ENCODE data around the gene ATF6.
"Not testable (repeated sequence)": the region's sequence is repeated elsewhere in the genome, so short reads cannot be mapped to it uniquely, and the experiment has no call there.

The ATF6 gene, protein sequence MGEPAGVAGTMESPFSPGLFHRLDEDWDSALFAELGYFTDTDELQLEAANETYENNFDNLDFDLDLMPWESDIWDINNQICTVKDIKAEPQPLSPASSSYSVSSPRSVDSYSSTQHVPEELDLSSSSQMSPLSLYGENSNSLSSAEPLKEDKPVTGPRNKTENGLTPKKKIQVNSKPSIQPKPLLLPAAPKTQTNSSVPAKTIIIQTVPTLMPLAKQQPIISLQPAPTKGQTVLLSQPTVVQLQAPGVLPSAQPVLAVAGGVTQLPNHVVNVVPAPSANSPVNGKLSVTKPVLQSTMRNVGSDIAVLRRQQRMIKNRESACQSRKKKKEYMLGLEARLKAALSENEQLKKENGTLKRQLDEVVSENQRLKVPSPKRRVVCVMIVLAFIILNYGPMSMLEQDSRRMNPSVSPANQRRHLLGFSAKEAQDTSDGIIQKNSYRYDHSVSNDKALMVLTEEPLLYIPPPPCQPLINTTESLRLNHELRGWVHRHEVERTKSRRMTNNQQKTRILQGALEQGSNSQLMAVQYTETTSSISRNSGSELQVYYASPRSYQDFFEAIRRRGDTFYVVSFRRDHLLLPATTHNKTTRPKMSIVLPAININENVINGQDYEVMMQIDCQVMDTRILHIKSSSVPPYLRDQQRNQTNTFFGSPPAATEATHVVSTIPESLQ
- 91.6 to 133 (median 114) reads per million in 4 donors for total RNA-seq

DNA sequence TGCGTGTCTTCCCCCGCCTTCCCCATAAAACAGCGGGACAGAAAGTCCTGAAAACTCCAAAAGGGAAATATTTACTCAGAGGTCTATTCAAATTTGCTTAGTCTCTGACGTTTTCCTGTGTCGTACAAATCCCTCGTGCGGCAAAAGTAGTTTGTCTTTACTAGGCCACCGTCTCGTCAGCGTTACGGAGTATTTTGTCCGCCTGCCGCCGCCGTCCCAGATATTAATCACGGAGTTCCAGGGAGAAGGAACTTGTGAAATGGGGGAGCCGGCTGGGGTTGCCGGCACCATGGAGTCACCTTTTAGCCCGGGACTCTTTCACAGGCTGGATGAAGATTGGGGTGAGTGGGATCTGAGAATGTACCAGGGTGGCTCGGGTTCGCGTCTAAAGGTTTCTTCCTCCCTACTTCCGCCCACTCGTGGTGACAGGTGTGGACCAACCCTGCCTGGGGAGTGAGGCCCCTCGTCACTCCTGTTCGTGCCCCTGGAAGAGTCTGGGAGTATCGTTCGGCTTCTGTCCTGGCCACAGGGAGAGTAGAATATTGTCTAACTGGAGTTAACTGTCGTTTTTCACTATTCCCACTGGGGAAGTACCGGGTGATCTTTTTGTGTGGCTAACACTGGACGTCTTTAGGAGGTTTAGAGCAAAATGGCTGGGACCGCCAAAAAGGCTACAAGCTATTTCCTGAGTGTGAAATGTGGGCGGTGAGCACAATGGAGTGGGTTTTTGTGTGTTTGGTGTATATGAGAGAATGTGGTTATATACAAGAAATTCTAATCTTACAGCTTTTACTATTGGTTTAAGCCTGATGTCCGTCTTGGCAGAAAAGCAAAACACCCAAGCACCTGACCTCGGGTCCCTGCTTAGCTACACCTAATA is at the start of gene ATF6:
ATF6 (plus strand) TSS at position 219 of the 880 bp plus-strand sequence; CDS start at position 260, 41 bp downstream.
- DNase-seq: peak; percentile 52 to 85 (median 66)

DNA sequence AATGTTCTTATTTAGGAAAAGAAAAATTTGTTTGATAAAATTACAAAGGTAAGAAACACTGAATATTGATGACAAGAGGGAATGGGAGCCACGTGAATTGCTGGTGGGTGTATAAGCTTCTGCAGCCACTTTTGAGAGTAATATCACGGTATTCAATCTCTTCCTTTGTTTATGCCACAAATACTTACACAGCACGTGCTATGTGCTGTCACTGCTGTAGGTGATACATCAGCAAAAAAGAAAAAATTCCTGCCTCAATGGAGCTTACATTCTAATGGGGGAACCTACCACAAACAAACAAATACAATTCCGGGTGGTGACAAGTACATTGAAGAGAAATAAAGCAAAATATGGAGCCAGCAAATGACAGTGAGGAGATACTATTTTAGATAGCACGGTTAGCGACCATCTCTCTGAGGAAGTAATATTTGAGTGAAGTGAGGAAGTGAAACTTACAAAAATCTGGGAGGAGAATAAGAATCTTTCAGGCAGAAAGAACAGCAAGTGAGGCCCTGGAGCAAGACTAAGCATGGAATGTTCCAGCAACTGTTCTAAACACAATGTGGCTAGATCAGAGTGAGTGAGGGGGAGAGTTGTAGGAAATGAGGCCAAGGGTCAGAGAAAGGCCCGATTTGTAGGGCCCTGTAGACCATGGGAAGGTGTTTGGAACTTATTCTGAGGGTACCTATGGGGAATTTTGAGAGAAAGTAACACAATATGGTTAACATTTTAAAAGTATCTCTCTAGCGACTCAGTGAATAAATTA is 47.4 kb upstream of the ATF6 start:
- no peak for DNase-seq

DNA sequence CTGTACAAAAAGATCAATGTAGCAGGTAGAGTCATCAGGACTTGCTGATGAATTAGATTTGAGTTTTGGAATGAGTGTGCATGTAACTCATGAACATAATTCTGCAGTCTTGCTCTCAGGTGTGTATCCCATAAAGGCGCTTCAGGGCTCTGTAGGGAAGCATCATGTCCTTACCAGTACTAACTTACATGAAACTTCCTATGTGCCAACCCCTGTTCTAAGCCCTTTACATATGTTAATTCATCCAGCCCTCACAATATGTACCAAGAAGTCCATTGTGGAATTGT is 46.9 kb upstream of the ATF6 start:
- no peak for DNase-seq

DNA sequence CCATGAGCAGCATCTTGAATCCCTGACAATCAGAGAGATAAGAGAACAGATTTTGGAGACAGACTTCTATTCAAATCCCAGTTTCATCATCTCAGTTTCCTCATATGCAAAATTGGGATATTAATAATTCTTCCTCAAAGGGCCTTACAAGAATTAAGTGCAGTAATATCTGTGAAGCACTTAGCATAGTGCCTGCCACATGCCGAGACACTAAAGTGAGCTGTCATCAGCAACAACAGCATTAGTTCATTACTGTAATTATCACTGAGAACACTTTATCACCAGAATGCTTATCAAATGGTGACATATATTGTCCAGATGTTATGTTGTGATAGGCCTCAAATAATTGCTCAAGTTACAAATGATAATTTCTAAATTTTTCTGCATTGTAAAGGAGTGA is 45.7 kb upstream of the ATF6 start:
- DNase-seq: no peak

DNA sequence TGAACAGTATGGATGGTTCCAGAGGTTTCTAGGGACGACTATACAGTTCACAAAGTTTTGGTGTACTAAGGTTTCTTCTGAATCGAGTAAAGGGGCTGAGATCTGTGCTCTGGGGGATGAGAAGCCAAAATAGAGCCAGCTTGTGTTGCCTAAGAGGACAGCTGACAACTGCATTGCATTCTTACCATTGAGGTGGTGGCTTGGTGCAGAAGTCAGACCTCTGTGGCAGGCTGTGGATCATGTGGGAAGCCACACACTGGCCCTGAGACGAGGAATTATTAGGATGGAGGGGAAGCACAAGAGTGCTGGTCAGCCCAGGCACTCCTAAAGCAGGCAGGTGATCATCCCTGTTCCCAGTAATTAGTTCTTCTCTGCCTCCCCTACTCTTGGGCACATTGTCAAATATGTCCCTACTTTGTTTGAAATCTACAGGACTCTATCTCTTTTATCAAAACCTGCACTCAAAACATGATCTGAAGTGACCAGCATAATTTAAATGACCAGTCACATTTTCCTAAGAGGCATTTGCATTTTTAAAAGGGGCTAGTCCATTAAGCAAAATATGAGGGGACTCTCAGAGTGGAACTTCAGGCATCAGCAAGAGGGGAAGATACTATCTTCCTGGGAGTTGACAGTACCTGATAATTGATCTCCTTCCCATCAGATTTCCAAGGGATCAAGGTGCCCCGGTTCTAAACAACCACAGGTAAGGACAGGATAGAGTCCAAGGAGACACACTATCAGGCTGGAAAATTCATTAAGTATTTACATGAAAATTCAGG is 45.0 kb upstream of the ATF6 start, which contains the start of gene FCRLB:
FCRLB (plus strand) TSS at position 589 of the 782 bp plus-strand sequence. CDS start 1,129 bp downstream, outside the sequence.
- DNase-seq: no peak

DNA sequence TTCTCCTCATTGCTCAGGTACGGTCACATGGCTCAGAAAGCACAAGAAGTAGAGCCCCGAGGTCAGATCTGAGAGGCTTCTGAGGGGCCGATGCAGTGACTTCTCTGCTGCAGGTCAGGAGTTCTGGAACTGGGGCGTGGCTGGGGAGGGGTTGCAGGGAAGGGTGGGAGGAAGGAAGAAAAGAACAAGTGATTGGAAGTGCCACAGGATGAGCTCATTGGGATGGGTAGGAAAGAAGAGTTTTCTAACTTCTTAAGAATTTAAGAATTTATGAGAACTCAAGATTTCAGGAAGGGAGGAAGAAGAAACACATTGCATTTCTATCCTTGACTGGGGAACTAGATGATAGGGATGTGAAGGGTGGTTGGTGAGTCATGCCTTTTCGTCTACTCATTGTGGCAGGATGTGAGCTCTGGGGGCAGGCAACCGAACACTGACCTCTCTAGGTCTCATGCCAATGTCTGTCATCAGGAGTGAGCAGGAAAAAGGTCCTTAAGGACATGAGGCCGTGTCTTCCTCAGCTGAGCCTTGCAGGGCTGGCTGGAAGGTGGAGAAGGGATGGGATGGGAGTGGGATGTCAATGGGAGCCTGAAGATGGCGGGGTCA is 44.3 kb upstream of the ATF6 start:
- no peak for DNase-seq

DNA sequence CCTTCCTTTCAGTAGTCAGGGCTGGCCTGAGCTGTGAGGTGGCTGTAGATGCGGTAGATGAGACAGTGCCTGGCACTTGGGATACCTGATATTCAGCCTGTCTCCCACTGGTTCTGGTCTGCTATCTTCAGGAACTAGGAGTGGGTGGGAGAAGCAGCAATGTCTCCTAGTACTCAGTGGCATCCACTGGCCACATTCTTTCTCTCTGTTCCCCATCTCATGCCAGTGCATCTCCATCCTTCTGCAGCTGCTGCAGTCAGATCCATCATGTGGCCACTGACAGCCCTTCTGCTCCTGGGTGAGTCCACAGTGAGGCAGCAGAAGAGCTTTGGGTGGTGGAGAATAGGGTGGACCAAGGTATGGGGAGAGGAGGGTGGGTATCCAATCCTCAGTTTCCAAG is 43.7 kb upstream of the ATF6 start:
- DNase-seq: no peak

DNA sequence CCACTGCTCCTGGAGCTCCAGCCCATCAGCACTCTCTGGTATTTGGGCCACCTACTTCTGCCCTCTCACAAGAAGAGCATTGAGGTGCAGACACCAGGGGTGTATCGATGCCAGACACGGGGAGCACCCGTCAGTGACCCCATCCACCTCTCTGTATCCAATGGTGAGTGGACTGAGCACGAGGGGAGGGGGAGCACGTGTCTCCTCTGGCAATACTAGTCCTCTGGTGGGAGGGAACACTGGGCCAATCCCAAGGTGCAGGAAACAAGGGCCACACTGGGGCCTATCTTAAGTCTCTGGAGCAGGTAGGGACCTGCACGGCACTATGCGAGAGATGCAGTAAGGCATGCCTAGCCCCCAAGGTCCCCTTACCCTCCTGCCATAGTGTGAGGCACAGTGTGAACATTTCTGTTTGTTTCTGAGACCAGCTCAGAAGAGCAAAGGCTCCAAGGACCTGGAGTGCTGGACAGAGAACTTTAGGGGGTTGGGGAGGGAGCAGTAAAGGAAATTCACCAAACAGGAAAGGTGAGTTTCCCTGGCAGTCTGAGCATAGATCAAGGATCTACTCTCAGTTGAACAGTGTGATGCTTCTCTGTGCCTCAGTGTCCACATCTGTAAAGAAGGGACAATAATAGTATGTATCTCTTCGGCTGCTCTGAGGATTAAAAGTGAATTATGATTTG is 42.5 kb upstream of the ATF6 start:
- no peak for DNase-seq

DNA sequence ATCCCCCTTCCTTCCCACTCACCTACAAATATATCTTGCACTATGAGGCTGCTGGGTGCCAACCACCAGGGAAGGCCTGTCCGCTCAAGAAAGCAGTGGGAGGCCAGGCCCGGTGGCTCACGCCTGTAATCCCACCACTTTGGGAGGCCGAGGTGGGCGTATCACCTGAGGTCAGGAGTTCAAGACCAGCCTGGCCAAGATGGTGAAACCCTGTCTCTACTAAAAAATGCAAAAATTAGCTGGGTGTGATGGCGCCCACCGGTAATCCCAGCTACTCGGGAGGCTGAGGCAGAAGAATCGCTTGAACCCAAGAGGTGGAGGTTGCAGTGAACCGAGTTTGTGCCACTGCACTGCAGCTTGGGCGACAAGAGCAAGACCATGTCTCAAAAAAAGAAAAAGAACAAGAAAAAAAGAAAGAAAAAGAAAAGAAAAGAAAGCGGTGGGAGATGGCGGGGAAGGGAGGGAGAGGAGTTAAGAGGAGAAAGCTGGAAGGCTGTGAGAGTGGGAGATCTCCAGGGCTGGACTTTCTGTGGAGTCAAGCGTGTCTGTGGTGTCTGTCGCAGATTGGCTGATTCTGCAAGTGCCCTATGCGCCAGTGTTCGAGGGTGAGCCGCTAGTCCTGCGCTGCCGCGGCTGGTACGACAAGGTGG is 40.7 kb upstream of the ATF6 start:
- not testable (repeated sequence) for DNase-seq

DNA sequence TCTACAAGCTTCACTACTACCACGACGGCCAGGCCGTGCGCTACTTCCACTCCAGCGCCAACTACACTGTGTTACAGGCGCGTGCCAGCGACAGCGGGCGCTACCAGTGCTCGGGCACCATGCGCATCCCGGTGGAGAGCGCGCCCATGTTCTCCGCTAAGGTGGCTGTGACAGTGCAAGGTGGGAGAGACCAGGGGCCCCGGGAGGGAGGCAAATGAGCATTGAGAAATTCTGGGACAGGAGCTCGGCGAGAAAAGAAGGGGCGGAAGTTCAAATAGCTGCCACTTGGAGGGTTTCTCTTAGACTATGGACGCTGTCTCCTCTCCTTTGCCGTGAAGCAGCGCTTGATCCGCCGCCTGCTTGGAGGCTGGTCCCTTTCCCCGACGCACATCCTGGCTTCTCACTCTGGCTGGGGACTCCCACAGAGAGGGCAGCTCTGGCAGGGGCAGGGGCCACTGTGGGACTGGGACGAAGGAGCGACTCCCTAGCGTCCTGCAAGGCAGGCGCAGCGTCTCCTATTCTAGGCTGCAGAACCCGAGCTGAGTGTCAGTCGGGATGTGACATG is 40.1 kb upstream of the ATF6 start:
- peak; percentile 4 to 34 (median 11) for DNase-seq

DNA sequence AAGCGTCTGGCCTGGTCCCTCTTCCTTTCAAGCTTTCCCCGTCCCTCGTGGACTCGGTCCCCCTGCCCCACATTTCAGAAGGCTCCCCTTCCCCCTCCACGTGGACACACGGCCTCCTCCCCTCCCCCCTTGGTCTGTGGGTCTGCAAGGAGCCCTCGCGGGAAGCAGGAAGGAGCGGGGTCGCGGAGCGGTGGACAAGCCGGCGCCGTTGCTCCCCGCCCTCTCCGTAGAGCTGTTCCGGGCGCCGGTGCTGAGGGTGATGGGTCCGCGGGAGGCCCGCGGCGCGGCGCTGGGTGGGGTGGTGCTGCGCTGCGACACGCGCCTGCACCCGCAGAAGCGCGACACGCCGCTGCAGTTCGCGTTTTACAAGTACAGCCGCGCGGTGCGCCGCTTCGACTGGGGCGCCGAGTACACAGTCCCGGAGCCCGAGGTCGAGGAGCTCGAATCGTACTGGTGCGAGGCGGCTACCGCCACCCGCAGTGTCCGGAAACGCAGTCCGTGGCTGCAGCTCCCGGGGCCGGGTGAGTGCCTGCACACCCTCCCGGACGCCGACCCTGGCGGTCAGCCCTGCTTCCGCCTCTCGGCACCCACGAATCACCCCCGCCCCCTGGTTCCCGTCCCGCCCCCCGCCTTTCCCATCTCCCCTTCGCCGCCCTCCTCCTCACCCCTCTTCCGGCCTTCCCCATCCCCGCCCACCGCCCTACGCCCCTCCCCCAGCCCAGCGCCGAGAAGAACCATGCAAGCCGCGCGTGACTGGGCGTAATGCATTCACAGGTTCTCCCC is 39.5 kb upstream of the ATF6 start:
- DNase-seq: peak; percentile 55 to 64 (median 62)

DNA sequence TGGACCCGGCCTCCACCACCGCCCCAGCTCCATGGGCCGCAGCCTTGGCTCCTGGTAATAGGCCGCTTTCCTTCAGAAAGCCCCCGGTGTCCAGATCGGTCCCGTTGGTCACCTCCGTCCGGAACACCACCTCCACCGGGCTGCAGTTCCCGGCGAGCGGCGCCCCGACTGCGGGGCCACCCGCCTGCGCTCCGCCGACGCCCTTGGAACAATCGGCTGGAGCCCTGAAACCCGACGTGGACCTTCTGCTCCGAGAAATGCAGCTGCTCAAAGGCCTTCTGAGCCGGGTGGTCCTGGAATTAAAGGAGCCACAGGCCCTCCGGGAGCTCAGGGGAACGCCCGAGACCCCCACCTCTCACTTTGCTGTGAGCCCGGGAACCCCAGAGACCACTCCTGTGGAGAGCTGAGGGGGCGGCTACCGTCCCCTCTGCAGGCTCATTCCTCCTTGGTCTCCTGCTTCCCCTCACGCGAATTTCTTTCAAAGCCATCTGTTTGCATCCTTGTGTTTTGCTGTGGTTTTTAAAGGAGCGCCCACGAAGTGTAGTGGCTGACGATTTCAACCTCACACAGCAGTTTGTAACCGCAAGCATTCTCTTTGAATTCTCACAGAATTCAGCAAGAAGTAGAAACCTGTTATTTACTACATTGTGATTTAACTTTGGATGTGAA is 38.7 kb upstream of the ATF6 start:
- DNase-seq: peak in 4 of 5 donors; percentile 10 to 59 (median 24)

DNA sequence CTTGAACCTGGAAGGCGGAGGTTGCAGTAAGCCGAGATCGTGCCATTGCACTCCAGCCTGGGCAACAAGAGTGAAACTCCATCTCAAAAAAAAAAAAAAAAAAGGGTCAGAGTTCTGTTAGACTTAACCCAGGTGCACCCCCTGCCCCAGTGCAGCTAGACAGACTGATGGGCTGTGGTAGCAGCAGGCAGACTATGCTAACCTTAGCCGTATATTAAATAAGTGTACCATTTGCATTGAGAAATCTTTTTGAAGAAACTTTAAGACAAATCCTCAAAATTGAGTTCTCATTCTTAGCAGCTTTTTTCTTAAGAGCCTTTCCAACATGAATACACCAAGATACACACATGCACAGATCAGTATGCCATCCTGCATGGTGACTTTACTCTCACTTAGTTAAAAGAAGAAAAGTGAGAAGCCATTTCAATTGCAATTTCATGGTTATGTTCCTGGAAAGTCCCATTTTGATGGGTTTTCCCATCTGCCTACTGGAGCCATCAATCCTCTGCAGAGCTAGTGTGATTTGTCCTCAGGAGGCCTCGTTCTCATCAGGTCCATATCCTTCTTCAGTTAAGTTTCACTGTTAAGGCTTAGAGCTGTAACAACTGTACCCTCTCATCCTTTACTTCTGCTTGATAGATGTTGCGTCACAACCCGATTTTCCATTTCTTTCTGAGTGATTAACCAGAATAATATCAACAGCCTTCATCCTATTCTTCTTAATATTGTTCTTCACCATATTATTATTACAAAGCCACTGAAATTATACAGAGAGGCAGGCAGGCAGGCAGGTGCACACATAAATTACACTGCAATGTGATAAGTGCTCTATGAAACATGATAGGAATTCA is 37.5 kb upstream of the ATF6 start:
- no peak for DNase-seq

DNA sequence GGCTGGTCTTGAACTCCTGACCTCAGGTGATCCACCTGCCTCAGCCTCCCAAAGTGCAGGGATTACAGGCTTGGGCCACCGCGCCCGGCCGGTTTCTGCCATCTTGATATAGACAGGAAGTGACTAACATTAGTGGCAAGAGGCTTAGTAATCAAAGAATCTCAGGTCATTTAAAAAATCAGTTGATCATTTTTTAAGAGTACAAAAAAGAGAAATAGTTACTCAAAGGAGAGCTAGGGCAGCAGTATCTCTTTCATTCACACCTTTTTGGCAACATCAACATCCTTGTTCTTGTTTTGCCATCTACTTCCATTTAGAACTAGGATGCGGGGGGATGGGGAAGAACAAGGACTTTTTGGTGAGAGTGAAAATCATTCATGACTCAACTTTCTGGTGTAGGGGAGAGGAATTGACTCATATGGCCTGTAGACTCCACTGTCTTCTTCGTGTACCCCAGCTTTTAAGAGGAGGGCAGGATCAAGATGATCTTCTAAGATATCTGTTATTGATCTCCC is 36.0 kb upstream of the ATF6 start:
- peak in 1 of 5 donors; percentile 59 for DNase-seq

DNA sequence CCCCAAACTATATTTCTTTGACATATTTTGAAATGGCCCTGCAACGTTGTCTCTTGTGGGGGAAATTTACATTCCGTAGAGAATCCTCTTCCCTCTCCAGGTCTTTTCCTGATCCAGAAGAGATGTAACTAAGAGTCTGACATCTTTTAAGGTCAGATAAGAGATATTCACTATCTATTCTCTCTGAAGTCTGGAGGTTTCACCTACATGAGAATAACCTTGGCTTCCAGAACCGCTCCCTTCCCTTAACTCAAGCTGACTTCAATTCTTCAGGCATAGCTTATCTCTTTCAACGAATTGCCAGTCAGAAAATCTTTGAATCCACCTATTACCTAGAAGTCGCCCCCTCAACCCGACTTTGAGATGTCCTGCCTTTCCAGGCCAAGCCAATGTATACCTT is 34.9 kb upstream of the ATF6 start:
- DNase-seq: no peak

DNA sequence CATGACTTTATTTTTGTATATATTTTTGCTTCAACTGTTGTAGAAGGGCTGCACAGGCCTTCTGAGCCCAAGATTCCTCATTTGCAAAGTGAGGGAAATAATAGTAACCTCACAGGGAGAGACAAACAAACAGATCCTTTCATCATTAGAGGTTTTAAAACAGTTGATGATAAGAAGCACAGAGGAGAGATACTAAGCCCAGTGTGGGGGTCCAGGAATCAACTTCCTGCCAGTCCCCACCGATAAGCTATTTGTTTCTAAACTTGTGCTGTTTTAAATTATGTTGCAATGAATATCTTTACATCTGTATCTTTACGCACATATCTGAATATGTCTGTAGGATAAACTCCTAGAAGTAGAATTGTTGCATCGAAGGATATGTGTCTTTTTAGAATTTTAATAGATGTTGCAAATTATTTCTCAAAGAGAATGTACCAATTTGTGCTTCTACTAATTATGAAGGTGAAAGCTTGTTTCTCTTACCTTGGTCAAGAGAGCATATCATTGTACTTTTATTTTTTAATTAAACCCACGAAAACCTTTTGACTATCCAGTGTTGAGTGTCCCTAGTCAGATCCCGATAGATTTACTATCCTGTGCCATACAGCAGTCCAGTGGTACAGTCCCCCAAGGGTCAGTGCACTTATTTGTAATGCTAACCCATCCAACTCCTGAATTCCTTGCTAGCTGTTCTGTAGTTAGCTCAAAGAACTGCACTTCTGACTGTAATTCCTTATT is 34.0 kb upstream of the ATF6 start:
- no peak for DNase-seq
